ENCODE measurements around the gene MPPED1. TPM values are rescaled to one million over a fixed set of nuclear protein-coding genes. Genes with fewer than 3 reads are reported as not detected.

The MPPED1 gene
- polyA plus RNA-seq, 1 of the 3 experiments (the other 2 are of a cell fraction) = 0.03 TPM

DNA sequence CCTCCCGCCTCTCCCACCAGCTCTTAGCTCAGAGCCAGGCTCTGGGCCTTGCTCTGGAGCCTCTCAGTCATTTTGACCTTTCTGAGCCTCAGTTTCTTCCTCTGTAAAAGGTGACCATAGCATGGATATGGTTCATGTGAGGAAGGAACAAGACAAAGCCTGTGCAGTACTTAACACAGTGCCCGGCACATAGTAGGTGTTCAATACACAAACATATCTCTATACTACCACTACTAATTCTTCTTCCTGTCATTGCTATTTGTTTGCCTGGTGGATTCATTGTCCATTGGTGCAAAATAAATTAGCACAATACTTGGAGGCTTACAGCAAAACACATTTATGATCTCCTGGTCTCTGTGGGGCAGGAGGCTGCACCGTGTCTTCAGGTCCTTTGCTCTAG, 21.6 kb upstream of the MPPED1 start:
- Histone ChIP-seq H4K20me1 (ENCODE audit: insufficient read depth) (no peaks in the 10 kb centered on the region), H3K4me2 (no peak overlapping the region), H3K79me2 (ENCODE audit: insufficient read depth) (no peaks in the 10 kb centered on the region), H3K4me1 (ENCODE audit: control insufficient read depth in 1 of 2, insufficient read depth in 2 of 2, low read depth in 1 of 2, low read length in 1 of 2) (no peaks in the 10 kb centered on the region; a peak in 1 of 4 replicates), H3K27ac (ENCODE audit: low read depth in 2 of 2, low read length in 1 of 2) (no peak overlapping the region), H3F3A (replicated peaks; ENCODE audit: insufficient read depth) (no peaks in the 10 kb centered on the region), H3K4me3 (ENCODE audit: low read depth in 2 of 2, low read length in 1 of 2) (no peak overlapping the region), H3K27me3 (ENCODE audit: insufficient read depth) (no peaks in the 10 kb centered on the region), H3K9me2 (no peaks in the 10 kb centered on the region), H3K9ac (no peak overlapping the region), H3K36me3 (replicated peaks in 1 of 2; ENCODE audit: control insufficient read depth in 1 of 2, insufficient read depth in 2 of 2, low read length in 1 of 2) (no peaks in the 10 kb centered on the region), H3K9me3 (no peaks in the 10 kb centered on the region), H2AFZ (ENCODE audit: low read depth) (no peak overlapping the region)
- 83% methylated on average over 2 of the region's 3 CpGs for WGBS (ENCODE audit: low lambda C conversion rate)
- no peak for DNase-seq
- TF ChIP-seq TAF1 (IDR thresholded peaks at IDR 0.05; ENCODE audit: borderline replicate concordance, low read depth, low read length) = no peak
- TF ChIP-seq, protein P1, sequence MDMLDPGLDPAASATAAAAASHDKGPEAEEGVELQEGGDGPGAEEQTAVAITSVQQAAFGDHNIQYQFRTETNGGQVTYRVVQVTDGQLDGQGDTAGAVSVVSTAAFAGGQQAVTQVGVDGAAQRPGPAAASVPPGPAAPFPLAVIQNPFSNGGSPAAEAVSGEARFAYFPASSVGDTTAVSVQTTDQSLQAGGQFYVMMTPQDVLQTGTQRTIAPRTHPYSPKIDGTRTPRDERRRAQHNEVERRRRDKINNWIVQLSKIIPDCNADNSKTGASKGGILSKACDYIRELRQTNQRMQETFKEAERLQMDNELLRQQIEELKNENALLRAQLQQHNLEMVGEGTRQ (IDR thresholded peaks at IDR 0.05; ENCODE audit: borderline replicate concordance, low read depth, low read length) = no peak
- TF ChIP-seq, protein P2, sequence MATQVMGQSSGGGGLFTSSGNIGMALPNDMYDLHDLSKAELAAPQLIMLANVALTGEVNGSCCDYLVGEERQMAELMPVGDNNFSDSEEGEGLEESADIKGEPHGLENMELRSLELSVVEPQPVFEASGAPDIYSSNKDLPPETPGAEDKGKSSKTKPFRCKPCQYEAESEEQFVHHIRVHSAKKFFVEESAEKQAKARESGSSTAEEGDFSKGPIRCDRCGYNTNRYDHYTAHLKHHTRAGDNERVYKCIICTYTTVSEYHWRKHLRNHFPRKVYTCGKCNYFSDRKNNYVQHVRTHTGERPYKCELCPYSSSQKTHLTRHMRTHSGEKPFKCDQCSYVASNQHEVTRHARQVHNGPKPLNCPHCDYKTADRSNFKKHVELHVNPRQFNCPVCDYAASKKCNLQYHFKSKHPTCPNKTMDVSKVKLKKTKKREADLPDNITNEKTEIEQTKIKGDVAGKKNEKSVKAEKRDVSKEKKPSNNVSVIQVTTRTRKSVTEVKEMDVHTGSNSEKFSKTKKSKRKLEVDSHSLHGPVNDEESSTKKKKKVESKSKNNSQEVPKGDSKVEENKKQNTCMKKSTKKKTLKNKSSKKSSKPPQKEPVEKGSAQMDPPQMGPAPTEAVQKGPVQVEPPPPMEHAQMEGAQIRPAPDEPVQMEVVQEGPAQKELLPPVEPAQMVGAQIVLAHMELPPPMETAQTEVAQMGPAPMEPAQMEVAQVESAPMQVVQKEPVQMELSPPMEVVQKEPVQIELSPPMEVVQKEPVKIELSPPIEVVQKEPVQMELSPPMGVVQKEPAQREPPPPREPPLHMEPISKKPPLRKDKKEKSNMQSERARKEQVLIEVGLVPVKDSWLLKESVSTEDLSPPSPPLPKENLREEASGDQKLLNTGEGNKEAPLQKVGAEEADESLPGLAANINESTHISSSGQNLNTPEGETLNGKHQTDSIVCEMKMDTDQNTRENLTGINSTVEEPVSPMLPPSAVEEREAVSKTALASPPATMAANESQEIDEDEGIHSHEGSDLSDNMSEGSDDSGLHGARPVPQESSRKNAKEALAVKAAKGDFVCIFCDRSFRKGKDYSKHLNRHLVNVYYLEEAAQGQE (IDR thresholded peaks at IDR 0.05; ENCODE audit: low read depth, low read length) = no peak
- no peak for TF ChIP-seq RFX5 (IDR thresholded peaks at IDR 0.05; ENCODE audit: low read length)
- no peak for TF ChIP-seq CHD2 (IDR thresholded peaks at IDR 0.05; ENCODE audit: low read length, partially characterized antibody)
- no peak for TF ChIP-seq TEAD4 (IDR thresholded peaks at IDR 0.05; ENCODE audit: borderline replicate concordance, insufficient read depth)
- no peak for TF ChIP-seq RCOR1 (IDR thresholded peaks at IDR 0.05; ENCODE audit: low read length)
- TF ChIP-seq NRF1 (IDR thresholded peaks at IDR 0.05; ENCODE audit: low read depth, low read length) = no peak
- TF ChIP-seq, protein P3, sequence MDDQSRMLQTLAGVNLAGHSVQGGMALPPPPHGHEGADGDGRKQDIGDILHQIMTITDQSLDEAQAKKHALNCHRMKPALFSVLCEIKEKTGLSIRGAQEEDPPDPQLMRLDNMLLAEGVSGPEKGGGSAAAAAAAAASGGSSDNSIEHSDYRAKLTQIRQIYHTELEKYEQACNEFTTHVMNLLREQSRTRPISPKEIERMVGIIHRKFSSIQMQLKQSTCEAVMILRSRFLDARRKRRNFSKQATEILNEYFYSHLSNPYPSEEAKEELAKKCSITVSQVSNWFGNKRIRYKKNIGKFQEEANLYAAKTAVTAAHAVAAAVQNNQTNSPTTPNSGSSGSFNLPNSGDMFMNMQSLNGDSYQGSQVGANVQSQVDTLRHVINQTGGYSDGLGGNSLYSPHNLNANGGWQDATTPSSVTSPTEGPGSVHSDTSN (IDR thresholded peaks at IDR 0.05) = no peak
- TF ChIP-seq, protein P4, sequence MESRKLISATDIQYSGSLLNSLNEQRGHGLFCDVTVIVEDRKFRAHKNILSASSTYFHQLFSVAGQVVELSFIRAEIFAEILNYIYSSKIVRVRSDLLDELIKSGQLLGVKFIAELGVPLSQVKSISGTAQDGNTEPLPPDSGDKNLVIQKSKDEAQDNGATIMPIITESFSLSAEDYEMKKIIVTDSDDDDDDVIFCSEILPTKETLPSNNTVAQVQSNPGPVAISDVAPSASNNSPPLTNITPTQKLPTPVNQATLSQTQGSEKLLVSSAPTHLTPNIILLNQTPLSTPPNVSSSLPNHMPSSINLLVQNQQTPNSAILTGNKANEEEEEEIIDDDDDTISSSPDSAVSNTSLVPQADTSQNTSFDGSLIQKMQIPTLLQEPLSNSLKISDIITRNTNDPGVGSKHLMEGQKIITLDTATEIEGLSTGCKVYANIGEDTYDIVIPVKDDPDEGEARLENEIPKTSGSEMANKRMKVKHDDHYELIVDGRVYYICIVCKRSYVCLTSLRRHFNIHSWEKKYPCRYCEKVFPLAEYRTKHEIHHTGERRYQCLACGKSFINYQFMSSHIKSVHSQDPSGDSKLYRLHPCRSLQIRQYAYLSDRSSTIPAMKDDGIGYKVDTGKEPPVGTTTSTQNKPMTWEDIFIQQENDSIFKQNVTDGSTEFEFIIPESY (IDR thresholded peaks at IDR 0.05; ENCODE audit: borderline replicate concordance, low read depth) = no peak
- TF ChIP-seq YY1 (IDR thresholded peaks at IDR 0.05; ENCODE audit: low read depth) = no peak
- no peak for TF ChIP-seq TCF12 (IDR thresholded peaks at IDR 0.05)
- no peak for TF ChIP-seq EP300 (IDR thresholded peaks at IDR 0.05; ENCODE audit: borderline replicate concordance in 1 of 2, low read depth in 1 of 2, low read length in 1 of 2)
- TF ChIP-seq RXRA (IDR thresholded peaks at IDR 0.05; ENCODE audit: borderline replicate concordance, low read depth) = no peak
- TF ChIP-seq FOXM1 (IDR thresholded peaks at IDR 0.05; ENCODE audit: low read depth) = no peak
- ChIA-PET POLR2A (no interaction called here), CTCF (interaction anchor here (1.2 to 2.5 kb wide), 3 partner anchors 10 to 406 kb away, joined by 3 to 9 read pairs (median 4); no protein-coding TSS in a partner anchor)
